ENCODE results near the gene FAM83B. TPM values are rescaled to one million over a fixed set of nuclear protein-coding genes. Genes with fewer than 3 reads are reported as not detected.
"Not testable (repeated sequence)": the region's sequence is repeated elsewhere in the genome, so short reads cannot be mapped to it uniquely, and the experiment has no call there.

Gene FAM83B
- total RNA-seq: not detected
- long read RNA-seq: 0 reads

- no peak for DNase-seq (ENCODE audit: low spot score)
These were observed at the start of gene FAM83B for GRCh38 chr6:54846243-54846856. Gene FAM83B, plus strand, starts transcription at chr6:54846771. Its CDS starts 23,476 bp downstream, at chr6:54870247.

GRCh38 chr6:54796918-54797317 lies 49.7 kb upstream of the FAM83B start:
- DNase-seq (ENCODE audit: low spot score): not testable (repeated sequence)

GRCh38 chr6:54800050-54800600 lies 46.4 kb upstream of the FAM83B start:
- DNase-seq (ENCODE audit: low spot score): no peak

- no peak for DNase-seq (ENCODE audit: low spot score)
These were observed 45.3 kb upstream of the FAM83B start for GRCh38 chr6:54801244-54801643.

- no peak for DNase-seq (ENCODE audit: low spot score)
These were observed 44.9 kb upstream of the FAM83B start for GRCh38 chr6:54801669-54802068.

GRCh38 chr6:54802775-54803634 lies 43.6 kb upstream of the FAM83B start:
- DNase-seq (ENCODE audit: low spot score): no peak

- DNase-seq (ENCODE audit: low spot score): no peak
These were observed 41.5 kb upstream of the FAM83B start for GRCh38 chr6:54805077-54805476.

GRCh38 chr6:54810147-54810546 lies 36.4 kb upstream of the FAM83B start:
- no peak for DNase-seq (ENCODE audit: low spot score)

- DNase-seq (ENCODE audit: low spot score): no peak
These were observed 32.7 kb upstream of the FAM83B start for GRCh38 chr6:54813892-54814291.

- DNase-seq (ENCODE audit: low spot score): no peak
These were observed 29.3 kb upstream of the FAM83B start for GRCh38 chr6:54817236-54817635.

- no peak for DNase-seq (ENCODE audit: low spot score)
These were observed 28.7 kb upstream of the FAM83B start for GRCh38 chr6:54817834-54818233.

GRCh38 chr6:54824225-54824624 lies 22.3 kb upstream of the FAM83B start:
- not testable (repeated sequence) for DNase-seq (ENCODE audit: low spot score)

GRCh38 chr6:54827010-54827409 lies 19.6 kb upstream of the FAM83B start:
- DNase-seq (ENCODE audit: low spot score): no peak

GRCh38 chr6:54830216-54830615 lies 16.4 kb upstream of the FAM83B start:
- DNase-seq (ENCODE audit: low spot score): no peak

GRCh38 chr6:54835176-54835575 lies 11.4 kb upstream of the FAM83B start:
- DNase-seq (ENCODE audit: low spot score): no peak

- no peak for DNase-seq (ENCODE audit: low spot score)
These were observed 495 bp downstream of the FAM83B start for GRCh38 chr6:54846857-54847674.

- no peak for DNase-seq (ENCODE audit: low spot score)
These were observed 1.4 kb downstream of the FAM83B start for GRCh38 chr6:54847799-54848597.

- no peak for DNase-seq (ENCODE audit: low spot score)
These were observed 3.5 kb downstream of the FAM83B start for GRCh38 chr6:54850114-54850513.

GRCh38 chr6:54856129-54856528 lies 9.6 kb downstream of the FAM83B start:
- DNase-seq (ENCODE audit: low spot score): no peak

GRCh38 chr6:54860132-54860531 lies 13.6 kb downstream of the FAM83B start:
- no peak for DNase-seq (ENCODE audit: low spot score)

- DNase-seq (ENCODE audit: low spot score): no peak
These were observed 14.2 kb downstream of the FAM83B start for GRCh38 chr6:54860739-54861138.

All from mesenteric fat pad (tissue), 1 donor.